ENCODE data around the gene PTRHD1. TPM values are rescaled to one million over a fixed set of nuclear protein-coding genes. Genes with fewer than 3 reads are reported as not detected.

Gene PTRHD1
- total and polyA plus RNA-seq, 9 donors: 14.9 to 68.1 (median 21.1) TPM

- Histone ChIP-seq H3K36me3 (no peaks in the 10 kb centered on the region), H3K9me3 (no peaks in the 10 kb centered on the region), H3K27ac (no peak overlapping the region), H3K4me1 (ENCODE audit: insufficient read depth) (no peaks in the 10 kb centered on the region), H3K27me3 (no peaks in the 10 kb centered on the region), H3K4me3 (no peak overlapping the region)
- 82 to 87% (median 84%) methylated on average over 12 of the region's 12 CpGs for WGBS, 3 donors
- DNase-seq: peak in 3 of 5 donors; percentile 6 to 27 (median 18)
- intact Hi-C loops (cut with DNase I): loop anchor here in 1 of 4 donors (10.0 kb wide), 1 partner anchor 294 kb away; no protein-coding TSS in a partner anchor
- TF ChIP-seq, protein P1, sequence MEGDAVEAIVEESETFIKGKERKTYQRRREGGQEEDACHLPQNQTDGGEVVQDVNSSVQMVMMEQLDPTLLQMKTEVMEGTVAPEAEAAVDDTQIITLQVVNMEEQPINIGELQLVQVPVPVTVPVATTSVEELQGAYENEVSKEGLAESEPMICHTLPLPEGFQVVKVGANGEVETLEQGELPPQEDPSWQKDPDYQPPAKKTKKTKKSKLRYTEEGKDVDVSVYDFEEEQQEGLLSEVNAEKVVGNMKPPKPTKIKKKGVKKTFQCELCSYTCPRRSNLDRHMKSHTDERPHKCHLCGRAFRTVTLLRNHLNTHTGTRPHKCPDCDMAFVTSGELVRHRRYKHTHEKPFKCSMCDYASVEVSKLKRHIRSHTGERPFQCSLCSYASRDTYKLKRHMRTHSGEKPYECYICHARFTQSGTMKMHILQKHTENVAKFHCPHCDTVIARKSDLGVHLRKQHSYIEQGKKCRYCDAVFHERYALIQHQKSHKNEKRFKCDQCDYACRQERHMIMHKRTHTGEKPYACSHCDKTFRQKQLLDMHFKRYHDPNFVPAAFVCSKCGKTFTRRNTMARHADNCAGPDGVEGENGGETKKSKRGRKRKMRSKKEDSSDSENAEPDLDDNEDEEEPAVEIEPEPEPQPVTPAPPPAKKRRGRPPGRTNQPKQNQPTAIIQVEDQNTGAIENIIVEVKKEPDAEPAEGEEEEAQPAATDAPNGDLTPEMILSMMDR (IDR thresholded peaks at IDR 0.05): no peak
- TF ChIP-seq POLR2A (IDR thresholded peaks at IDR 0.05) (no peak), EP300 (IDR thresholded peaks at IDR 0.05) (no peak)
Observed at GRCh38 chr2:24830786-24831185, 37.6 kb upstream of the PTRHD1 start.

GRCh38 chr2:24830351-24830750, 37.2 kb upstream of the PTRHD1 start:
- TF ChIP-seq EP300 (IDR thresholded peaks at IDR 0.05): no peak
- TF ChIP-seq, protein P1 (IDR thresholded peaks at IDR 0.05): no peak
- Histone ChIP-seq H3K4me3 (no peak overlapping the region), H3K27me3 (no peaks in the 10 kb centered on the region), H3K27ac (no peak overlapping the region), H3K4me1 (ENCODE audit: insufficient read depth) (no peaks in the 10 kb centered on the region), H3K36me3 (no peaks in the 10 kb centered on the region), H3K9me3 (no peaks in the 10 kb centered on the region)
- intact Hi-C loops (cut with DNase I): loop anchor here in 1 of 4 donors (10.0 kb wide), 1 partner anchor 294 kb away; no protein-coding TSS in a partner anchor
- peak in 2 of 5 donors; percentile 7 to 12 for DNase-seq
- WGBS, 3 donors: 82 to 94% (median 89%) methylated on average over 5 of the region's 5 CpGs

GRCh38 chr2:24828238-24828996, 35.2 kb upstream of the PTRHD1 start:
- Histone ChIP-seq H3K4me3 (no peak overlapping the region), H3K36me3 (no peaks in the 10 kb centered on the region), H3K27ac (no peak overlapping the region), H3K9me3 (no peaks in the 10 kb centered on the region), H3K27me3 (no peaks in the 10 kb centered on the region), H3K4me1 (ENCODE audit: insufficient read depth) (no peaks in the 10 kb centered on the region)
- intact Hi-C loops (cut with DNase I): loop anchor here (5.0 to 10.0 kb wide), 4 partner anchors 306 to 421 kb away; no protein-coding TSS in a partner anchor
- 70 to 75% (median 74%) methylated on average over 17 of the region's 17 CpGs for WGBS, 3 donors
- DNase-seq: peak in 3 of 5 donors; percentile 8 to 28 (median 17)
- TF ChIP-seq EP300 (IDR thresholded peaks at IDR 0.05): no peak
- TF ChIP-seq POLR2A (IDR thresholded peaks at IDR 0.05): no peak
- TF ChIP-seq, protein P1 (IDR thresholded peaks at IDR 0.05): no peak

- WGBS, 3 donors: 27 to 33% (median 28%) methylated on average over 30 of the region's 30 CpGs
- TF ChIP-seq POLR2A (IDR thresholded peaks at IDR 0.05): no peak
- no peak for TF ChIP-seq EP300 (IDR thresholded peaks at IDR 0.05)
- TF ChIP-seq, protein P1 (IDR thresholded peaks at IDR 0.05): peak; percentile 81 to 85 (median 83)
- no peaks in the 10 kb centered on the region for H3K9me3 ChIP-seq
- intact Hi-C loops (cut with DNase I): loop anchor here (2.0 to 10.0 kb wide), 5 partner anchors 307 to 420 kb away; no protein-coding TSS in a partner anchor
- no peaks in the 10 kb centered on the region for H3K27me3 ChIP-seq
- no peak overlapping the region for H3K27ac ChIP-seq
- H3K4me3 ChIP-seq: no peak overlapping the region
- H3K36me3 ChIP-seq: no peaks in the 10 kb centered on the region
- peak; percentile 78 to 89 (median 83) for DNase-seq
- H3K4me1 ChIP-seq (ENCODE audit: insufficient read depth): no peaks in the 10 kb centered on the region
Observed at GRCh38 chr2:24827321-24828237, 34.4 kb upstream of the PTRHD1 start.

All from ovary (tissue), 9 donors.